ENCODE measurements around the gene PLD5.
"Not testable (repeated sequence)": the region's sequence is repeated elsewhere in the genome, so short reads cannot be mapped to it uniquely, and the experiment has no call there.

PLD5 gene

DNA sequence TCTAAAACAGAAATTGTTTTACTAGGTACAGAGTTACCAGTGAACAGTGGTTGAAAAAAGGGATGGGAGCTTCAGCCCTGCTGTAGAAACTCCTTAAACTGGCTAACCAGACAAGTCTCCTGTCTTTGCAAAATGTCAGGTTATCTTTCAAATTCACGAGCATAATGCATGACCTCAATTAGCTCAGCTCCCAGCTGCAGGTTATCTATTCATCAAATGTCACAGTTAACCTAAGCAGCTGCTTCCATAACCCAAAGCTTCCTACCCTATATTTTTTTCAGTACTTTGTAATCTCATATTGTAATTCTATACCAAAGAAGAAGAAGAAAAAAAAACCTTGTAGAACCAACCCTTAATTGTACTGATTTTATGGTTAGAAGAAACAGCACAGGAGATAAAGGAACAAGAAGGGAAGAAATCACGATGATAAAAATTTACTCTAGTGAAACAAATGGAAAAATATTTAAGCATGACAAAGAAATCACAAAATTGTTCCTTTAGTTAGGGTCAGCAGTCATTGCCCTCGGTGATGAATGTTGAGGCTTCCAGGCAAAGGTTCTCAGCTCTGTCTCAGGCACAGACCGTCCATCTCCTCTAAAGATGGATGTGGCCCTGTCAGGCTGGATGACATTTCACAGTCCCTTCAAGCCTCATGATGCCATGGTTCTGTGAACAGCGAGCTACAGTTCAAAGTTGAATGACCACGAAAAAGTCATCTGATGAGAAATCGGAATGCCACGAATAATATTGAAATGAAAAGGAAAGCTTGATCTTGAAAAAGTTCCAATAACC lies 95.9 kb downstream of the PLD5 start:
- in situ Hi-C loops (cut with MboI; ENCODE audit: low sequenced_read_pairs), result no loop called here

DNA sequence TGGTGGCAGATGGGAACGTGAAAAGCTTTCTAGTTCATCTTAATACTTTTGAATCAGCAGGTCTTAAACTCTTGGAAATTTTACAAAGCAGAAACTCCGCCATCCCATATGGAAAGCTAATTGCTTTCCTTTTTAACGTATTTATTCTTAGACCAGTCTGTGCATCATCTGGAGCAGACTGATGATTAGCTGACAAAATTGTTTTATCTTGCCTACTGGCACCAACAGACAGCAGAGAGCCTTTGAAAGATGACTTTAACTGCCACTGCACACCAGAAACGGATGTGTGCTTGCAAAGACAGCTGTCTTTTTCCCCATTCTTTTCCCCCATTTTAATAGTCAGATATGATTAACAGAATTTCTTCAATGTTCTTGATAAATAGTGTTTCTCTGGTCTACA lies 97.0 kb downstream of the PLD5 start:
- in situ Hi-C loops (cut with MboI; ENCODE audit: low sequenced_read_pairs), result no loop called here

DNA sequence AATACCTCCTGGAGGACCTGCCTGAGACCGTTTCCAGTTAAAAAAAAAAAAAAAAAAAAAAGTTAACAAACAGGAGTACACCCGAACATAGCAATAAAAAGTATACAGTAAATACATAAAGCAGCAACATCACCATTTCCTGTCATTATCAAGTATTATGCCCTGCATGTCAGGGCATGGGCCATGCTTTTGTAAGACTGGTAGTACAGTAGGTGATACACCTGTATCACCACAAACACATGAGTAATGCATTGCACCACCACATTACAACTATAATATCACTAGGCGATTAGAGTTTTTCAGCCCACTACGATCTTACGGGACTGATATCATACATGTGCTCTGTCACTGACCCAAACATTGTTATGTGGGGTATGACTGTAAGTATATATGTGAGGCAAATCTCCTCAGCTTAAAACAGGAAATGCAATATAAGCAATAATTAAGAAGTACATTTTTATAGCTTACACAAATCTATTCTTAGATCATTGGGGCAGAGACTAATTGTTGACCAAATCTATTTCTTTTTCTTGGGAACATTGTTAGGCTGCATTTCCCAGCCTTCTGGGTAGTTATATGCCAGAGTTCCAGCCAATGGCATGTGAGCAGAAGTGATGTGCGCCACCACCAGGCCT lies 98.1 kb downstream of the PLD5 start:
- in situ Hi-C loops (cut with MboI; ENCODE audit: low sequenced_read_pairs), result no loop called here

DNA sequence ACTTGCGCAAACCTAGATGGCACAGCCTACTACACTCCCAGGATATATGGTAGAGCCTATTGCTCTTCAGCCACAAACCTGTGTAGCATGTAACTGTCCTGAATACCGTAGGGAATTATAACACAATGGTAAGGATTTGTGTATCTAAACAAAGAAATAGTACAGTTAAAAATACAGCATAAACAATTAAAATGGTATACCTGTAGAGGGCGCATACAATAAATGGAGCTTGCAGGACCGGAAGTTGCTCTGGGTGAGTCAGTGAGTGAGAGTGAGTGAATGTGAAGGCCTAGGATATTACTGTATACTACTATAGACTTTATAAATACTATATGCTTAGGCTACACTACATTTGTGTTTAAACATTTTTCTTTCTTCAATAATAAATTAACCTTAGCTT lies 99.3 kb downstream of the PLD5 start:
- in situ Hi-C loops (cut with MboI; ENCODE audit: low sequenced_read_pairs), result no loop called here

DNA sequence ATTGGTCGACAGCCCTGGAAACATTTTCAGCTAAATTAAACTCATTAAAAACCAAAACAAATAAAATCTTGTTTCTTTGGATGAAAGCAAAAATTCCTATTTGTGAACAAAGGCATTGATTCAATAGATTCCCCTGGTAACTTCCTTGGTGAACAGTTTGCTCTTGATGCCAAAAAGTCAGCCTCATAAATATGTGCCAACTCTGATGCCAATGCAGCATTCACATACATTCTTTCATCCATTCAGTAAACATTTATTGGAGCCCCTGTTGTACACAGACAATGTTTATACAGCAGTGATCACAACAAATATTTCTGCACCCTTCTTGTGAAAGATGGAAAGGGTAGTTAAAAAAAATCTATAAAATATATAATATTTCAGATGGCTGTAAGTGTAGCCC lies 107.8 kb downstream of the PLD5 start:
- in situ Hi-C loops (cut with MboI; ENCODE audit: low sequenced_read_pairs), result no loop called here

DNA sequence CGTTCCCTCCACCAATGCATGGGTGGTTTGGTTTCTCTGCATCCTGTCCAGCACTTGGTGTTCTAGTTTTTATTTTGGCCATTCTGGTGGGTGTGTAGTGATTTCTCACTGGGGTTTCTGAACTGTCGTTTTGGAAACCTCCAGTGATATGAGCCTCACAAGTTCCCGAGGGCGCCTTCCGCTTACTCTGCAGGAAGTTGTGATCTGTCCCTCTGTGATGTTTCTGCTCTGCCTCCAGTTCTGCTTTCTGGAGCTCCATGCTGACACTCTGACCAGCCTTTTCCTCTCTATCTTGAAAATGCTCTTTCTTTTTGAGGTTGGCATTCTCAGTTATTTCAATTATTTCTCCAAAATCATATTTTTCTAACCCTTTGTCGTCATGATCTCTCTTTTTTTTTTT lies 111.6 kb downstream of the PLD5 start:
- in situ Hi-C loops (cut with MboI; ENCODE audit: low sequenced_read_pairs), result no loop called here

DNA sequence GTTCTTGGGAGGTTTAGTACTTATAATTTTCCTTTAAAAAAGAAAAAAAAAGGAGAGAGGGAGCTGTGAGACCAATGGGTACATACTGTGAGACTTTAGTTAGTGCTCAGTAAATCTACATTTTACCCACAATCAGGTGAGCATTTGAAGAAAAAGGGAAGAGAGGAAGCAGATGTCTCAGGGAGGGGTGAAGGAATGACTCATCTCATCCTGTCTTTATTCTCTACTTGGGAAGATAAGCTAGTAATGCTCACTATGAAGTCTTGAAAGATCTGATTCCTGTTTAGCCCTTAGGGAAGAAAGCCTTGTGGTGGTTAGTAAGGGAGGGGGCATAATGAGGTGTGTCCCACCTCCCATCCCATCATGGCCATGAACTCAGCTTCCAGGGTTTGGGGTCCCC lies 112.6 kb downstream of the PLD5 start:
- in situ Hi-C loops (cut with MboI; ENCODE audit: low sequenced_read_pairs), result no loop called here

DNA sequence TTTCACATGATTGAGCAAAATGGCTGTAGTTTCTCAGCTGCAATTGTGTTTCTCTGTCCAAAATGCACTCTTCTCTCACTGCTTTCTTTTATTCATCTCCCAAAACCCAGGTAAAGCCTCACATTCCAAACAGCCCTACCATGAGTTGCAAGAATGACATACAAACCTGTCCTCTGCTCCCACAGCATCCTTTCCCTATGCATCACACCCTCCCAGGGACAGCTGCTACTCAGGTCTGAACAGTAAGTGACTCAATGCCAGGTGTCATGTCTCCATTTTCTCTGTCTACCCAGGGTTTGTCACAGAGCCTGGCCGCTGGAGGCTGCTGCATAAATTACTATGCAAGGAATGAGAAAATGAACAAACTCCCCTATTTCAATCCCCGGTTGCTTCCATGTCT lies 118.5 kb downstream of the PLD5 start:
- in situ Hi-C loops (cut with MboI; ENCODE audit: low sequenced_read_pairs), result no loop called here

DNA sequence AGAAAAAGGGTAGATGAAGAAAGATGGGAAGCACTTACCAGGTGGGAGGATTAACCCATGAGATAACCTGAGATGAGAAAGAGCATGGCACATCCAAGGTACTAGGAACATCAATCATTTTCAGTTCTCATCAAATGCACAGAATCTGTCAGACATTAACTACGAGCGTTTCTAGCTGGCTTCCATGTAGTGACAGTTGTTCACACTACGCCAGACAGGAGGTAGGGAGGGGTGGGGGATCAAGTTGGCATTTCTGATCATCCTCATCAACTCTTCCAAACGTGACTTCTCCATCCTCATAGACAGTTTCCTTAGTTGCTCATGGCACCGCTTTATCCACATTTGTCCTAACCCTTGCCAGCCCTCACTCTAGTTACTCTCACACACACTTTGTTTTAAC lies 120.2 kb downstream of the PLD5 start:
- in situ Hi-C loops (cut with MboI; ENCODE audit: low sequenced_read_pairs), result no loop called here

DNA sequence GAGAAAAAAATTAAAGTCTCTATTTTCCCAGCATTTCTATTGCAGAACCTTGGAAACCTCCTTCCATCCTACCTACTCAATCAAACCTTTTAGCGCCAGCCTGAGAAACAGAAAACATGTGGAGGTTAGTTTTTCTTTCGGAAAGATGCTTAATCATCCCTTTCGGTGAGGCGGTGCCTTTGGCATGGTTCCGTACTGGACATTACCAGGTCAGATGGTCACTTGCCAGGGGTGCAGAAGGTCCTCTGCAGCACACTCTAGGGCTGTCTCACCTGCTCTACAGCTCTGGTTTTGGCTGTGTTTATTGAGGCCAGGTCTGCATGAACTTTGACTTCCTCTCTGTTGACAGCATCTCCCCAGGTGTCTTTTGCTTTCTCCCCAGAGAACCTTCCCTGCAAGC lies 121.5 kb downstream of the PLD5 start:
- in situ Hi-C loops (cut with MboI; ENCODE audit: low sequenced_read_pairs), result no loop called here

DNA sequence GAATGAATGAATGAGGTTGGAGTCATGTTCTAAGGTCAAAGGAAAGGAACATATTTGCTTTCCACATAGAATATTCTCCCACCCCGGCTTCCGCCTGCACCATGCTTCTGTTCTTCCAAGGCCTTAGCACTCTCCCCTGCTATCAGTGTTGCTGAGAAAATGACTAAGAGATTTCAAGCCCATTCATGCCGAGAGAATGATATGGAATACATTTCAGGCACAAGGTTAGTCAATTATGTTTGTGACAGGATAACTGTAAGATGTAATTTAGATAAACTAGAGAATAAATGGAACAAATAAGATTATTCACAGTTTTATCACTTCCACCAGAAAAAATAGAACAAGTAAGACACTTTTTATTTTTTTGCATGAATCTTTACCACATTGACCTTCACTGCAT lies 122.6 kb downstream of the PLD5 start:
- in situ Hi-C loops (cut with MboI; ENCODE audit: low sequenced_read_pairs), result no loop called here

DNA sequence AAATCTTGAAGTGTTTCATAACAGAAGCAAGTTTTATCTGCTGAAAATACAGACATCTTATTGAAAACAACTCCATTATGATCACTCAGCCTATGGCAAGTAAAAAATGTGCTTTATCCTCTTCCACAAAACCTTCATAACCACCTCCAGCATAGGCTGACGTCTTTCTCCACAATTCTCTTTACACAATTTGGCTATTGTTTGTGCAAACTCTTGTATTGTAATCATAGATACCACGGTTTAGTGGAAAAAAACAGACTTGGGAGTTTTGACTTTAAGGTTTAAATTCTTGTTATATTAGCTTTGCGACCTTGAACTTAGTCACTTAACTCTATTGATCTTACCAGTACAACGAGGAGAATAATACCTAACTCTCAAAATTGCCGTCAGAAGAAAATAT lies 126.1 kb downstream of the PLD5 start:
- in situ Hi-C loops (cut with MboI; ENCODE audit: low sequenced_read_pairs), result no loop called here

DNA sequence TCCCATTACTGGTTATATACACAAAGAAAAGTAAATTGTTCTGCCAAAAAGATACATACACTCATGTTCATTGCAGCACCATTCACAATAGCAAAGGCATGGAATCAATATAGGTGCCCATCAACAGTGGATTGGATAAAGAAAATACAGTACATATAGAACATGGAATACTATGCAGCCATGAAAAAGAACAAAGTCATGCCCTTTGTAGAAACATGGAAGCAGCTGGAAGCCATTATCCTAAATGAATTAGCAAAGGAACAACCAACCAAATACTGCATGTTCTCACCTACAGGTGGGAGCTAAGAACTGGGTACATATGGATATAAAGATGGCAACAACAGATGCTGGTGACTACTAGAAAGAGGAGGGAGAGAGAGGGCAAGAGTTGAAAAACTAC lies 132.6 kb downstream of the PLD5 start:
- in situ Hi-C loops (cut with MboI; ENCODE audit: low sequenced_read_pairs), result no loop called here

DNA sequence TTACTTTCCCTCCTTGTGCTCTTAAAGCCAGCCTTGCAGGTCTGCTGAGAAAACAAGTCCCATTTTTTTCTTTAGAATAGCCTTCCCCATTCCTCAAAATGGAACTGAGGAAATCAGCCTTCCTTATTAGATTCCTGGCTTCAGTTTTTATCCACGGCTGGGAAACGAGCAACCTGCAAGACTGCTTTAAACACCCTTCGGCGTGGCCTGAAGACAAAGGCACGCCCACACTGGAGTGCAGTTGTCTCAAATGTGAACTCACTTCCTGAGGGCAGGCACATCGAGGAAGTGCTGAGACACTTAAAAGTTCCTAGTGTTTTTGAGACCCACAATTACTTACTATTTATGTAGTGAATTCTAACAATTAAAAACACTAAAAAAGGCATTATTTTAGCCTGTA lies 148.4 kb downstream of the PLD5 start:
- in situ Hi-C loops (cut with MboI; ENCODE audit: low sequenced_read_pairs), result not testable (repeated sequence)

DNA sequence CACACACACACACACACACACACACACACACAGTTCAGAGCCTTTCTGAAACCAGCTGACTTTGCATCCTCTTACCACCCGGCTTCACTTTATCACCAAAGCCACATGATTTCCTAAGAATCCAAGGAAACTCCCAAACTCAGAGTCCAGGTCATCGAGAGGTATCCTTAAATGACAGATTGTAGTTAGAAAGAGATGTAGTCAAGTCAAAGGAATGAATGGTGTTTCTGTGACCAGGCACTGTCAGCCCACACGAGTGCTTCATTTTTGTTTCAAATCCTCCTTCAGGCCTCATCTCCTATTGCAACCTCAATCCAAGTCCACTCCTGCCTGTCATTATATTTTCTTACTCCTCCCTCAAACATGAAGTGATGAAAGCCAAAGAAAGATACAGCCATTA lies 174.1 kb downstream of the PLD5 start:
- in situ Hi-C loops (cut with MboI; ENCODE audit: low sequenced_read_pairs), result not testable (repeated sequence)

DNA sequence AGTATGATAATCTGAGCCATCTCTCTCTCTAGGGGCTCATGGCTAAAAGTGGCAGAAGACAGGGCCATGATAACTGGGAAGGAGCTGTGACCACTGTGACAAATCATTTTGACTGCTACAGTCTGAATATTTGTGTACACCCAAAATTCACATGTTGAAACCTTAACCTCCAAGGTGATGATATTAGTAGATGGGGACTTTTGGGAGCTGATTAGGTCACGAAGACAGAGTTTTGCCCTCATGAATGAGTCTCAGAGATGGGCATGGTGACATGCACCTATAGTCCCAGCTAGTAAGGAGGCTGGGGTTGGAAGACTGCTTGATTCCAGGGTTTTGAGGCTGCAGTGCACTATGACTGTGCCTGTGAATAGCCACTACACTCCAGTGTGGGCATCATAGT lies 174.9 kb downstream of the PLD5 start:
- in situ Hi-C loops (cut with MboI; ENCODE audit: low sequenced_read_pairs), result no loop called here

DNA sequence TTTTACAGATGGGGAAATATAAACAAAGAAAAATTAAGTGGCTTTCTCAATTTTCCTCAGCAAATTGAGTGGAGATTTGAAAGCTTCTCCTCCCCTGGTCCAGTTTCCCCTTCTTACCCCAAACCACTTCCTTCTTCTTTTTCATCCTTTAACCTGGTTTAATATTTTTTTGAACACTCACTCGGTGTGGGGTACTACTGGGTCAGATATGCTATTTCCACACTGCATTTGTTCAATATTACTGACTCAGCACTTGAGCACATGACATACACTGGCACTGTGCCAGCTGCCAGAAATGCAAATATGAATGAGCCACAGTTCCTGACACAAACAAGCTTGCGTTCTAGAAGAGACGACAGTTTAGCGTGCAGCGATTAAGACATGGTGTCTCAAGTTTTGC lies 193.6 kb downstream of the PLD5 start:
- in situ Hi-C loops (cut with MboI; ENCODE audit: low sequenced_read_pairs), result not testable (repeated sequence)

DNA sequence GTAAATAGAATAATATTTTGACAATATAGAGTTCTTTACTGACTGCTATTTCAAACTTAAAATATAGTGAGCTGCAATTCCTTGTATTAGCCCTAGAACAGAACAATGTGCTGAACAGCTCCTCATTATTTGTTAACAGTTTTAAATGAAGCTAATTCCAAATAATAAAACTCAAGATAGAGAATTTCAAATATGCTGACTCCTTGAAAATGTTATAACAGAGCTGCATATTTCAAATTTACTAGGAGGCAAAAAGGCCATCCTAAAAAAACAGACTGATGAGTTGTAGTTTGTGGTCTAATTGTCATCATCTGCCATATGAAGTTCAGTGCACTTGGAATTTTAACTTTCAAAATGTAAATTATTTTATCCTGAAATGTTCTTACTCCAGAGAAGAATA lies 197.1 kb downstream of the PLD5 start:
- in situ Hi-C loops (cut with MboI; ENCODE audit: low sequenced_read_pairs), result not testable (repeated sequence)

DNA sequence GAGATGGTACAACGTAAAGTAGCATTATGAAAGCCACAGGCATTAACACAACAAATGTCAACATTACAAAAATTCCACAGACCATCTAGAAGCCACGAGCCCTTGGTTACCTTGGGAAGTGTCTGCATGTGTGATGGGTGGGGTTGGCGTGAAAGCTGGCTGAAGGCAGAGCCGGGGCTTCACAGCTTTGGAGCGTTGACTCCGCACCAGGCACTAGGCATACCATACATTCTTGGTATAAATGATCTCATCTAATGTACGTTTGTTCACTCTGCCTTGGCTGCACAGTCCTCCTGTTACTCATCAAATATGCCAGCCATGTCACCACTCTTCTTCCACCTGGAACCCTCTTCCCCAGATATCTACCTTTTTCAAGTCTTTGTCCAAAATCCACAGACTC lies 202.5 kb downstream of the PLD5 start:
- in situ Hi-C loops (cut with MboI; ENCODE audit: low sequenced_read_pairs), result not testable (repeated sequence)

DNA sequence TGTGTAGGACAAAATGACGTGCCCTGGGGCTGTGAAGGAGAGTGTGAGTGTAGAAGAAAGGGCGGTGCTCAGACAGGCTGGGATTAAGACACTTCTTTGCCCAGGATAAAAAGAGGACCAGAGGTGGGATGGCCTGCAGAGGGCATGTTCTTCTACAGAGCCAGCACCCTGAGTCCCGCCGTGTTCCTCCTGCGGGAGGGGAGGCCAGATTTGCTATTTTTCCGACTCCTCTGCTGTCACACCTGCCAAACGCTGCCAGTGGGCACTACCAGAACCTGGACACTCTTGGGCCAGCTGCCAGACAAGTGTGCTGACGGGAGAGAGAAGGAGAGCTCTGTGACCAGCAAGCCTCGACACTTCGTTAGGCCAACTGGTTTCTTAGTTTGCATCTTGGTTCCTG lies 206.4 kb downstream of the PLD5 start:
- in situ Hi-C loops (cut with MboI; ENCODE audit: low sequenced_read_pairs), result no loop called here

DNA sequence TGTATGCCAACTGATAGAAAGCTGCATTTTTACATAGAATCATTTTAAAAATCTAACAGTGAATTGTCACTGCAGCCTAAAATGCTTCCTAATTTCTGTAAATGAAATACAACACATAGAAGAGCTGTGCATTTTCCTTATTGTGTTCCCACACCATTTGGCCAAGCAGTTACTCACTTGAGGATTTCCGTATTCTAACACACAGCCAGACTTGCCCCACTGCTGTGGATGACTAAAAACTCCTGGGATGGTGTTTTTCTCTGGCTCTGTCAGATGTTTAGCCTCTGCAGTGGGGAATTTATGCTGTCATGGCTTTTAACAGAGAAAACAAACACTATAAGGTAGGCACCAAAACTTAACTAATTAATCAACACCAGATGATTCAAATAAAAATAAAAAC lies 209.6 kb downstream of the PLD5 start:
- in situ Hi-C loops (cut with MboI; ENCODE audit: low sequenced_read_pairs), result not testable (repeated sequence)

DNA sequence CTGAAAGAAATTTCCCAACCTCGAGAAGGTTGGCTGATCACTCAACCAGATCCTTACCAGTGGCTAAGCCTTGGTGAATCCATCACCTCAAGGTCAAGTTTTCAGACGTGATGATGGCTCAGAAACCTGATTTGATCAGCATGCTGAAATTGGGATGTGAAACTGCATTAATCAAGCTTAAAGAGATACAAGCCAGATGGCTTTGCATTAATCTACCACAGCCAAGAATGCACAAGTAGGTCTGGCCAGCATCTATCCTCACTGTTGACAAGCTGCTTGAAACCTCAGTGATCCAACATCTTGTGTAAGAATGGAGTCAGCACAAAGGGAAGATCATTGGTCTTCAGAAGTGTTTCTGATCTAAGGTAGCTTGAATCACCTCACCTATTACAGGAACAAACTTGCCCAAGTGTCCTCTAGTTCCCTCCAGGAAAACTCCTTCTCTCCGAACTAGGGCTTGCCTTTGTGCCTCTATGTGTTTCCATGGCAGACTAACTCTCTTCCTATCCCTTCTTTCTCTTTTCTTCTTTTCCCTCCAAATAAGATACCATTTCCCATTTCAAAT lies 210.3 kb downstream of the PLD5 start:
- in situ Hi-C loops (cut with MboI; ENCODE audit: low sequenced_read_pairs), result not testable (repeated sequence)
